Inflammatory macrophage treated with lipopolysaccharide for 4 hours (primary cell): ENCODE results near the gene NDUFB7.
"Not testable (repeated sequence)": the region's sequence is repeated elsewhere in the genome, so short reads cannot be mapped to it uniquely, and the experiment has no call there.

ENCODE experiments used
- DNase-seq: peaks from one replicate; pipeline ENCODE4 v3.0.0-alpha.2; 2020

Gene NDUFB7

DNA sequence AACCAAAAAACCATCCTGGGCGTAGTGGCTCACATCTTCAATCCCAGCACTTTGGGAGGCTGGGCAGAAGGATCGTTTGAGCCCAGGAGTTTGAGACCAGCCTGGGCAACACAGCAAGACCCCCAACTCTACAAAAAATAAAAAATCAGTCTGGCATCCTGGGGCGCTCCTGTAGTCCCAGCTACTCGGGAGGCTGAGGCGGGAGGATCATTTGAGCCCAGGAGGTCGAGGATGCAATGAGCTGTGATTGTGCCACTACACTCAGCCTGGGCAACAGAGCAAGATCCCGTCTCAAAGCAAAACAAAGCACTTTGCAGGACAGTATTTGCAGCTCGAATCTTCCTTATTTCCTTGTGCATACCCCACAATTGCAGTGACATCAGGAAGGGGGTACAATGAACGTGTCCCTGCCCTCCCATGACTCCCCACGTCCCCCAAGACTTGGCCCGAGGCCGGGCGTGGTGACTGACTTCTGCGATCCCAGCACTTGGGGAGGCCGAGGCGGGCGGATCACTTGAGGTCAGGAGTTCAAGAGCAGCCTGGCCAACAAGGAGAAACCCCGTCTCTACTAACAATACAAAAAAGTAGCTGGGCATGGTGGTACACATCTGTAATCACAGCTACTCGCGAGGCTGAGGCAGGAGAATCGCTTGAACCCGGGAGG lies 870 bp downstream of the NDUFB7 start:
- DNase-seq: no peak

DNA sequence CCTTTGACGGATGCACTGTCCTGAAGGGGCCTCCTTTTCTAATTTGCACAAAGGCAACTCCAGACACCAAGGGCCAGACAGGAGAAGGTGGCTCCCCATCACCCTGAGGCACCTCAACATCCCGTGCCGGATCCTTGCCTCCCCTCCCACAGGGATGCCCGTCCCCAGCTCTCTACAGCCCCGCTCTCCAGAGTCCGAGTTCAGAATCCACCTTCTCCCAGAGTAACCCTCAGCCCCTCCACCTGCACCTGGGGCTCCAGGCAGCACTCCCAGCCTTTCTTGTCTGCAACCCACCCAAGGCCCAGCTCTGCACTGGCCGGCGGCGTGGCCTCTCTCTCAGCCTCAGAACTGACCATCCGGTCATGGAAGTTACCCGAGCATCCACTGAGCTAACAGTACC lies 4.8 kb downstream of the NDUFB7 start:
- no peak for DNase-seq

GRCh38 chr19:14566712-14567077 lies 5.2 kb downstream of the NDUFB7 start:
- DNase-seq: no peak

DNA sequence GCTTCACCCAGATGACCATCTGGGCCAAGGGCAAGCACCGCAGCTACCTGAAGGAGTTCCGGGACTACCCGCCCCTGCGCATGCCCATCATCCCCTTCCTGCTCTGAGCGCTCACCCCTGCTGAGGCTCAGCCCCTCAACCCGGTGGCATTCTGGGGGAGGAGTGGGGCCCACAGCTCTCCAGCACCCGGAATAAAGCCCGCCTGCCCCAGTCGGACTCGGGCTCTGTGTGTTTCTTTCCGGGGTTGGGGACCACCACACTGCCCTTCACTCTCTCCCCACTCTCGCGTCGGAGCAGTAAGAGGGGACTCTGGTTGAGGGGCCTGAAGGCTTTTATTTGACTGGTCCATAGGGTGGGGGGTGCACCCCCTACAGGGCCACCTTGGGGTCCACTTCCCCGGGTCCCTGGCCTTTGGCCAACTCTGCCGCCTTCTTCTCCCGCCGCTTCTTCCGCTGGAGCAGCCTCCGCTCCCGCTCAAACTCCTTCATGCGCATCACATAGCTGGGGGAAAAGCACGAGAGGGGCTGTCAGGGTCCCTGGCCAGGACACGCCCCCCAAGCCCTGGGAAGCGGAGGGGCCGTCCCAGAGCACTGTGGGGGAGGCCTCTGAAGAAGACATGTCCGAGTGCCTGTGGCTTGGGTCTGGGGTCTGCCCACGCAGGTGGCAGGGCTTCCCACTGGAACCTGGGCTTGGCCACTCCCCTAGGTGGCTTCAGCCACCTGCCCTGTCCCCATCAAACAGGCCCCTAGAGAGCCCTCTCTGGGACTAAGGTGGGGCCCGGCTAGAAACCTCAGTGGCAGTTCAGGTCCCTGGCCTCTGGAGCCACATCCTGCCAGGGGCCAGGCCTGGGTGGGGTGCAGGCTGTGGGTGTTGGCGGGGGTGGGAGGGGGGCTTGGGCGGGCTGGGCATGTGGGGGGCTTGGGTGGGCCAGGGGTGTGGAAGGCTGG lies 5.8 kb downstream of the NDUFB7 start:
- no peak for DNase-seq

GRCh38 chr19:14565298-14565679 lies 6.6 kb downstream of the NDUFB7 start:
- no peak for DNase-seq

GRCh38 chr19:14564652-14565297 lies 7.1 kb downstream of the NDUFB7 start:
- DNase-seq: not testable (repeated sequence)

DNA sequence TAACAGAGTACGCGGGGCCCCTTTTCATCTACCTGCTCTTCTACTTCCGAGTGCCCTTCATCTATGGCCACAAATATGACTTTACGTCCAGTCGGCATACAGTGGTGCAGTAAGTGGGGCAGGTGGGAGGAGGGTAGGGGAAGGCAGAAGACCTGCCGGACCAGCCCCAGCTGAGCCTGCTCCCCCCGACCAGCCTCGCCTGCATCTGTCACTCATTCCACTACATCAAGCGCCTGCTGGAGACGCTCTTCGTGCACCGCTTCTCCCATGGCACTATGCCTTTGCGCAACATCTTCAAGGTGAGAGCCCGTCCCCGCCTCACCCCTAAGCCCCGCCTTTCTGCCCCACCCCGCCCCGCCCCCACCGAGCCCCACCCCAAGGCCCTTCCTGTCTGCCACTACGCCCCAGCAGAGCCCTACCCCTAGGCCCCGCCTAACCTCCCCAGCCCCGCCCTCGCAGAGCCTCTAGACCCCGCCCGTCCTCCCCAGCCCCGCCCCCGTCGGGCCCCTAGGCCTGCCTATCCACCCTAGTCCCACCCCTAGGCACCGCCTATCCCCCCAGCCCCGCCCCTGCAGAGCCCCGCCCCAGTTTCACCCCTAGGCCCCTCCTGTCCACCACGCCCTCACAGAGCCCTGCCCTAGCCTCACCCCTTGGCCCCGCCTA lies 7.7 kb downstream of the NDUFB7 start:
- DNase-seq: peak; percentile 36

DNA sequence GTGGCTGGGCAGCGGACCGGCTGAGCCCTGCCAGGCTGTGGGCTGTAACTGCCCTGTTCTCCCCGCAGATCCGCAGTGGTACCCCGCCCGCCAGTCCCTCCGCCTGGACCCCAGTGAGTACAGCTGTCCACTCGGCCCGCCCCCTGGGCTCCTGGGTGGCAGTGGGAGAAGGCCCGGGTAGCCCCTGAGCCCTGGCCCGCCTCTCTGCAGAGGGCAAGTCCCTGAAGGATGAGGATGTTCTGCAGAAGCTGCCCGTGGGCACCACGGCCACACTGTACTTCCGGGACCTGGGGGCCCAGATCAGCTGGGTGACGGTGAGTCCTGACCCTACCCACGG lies 8.3 kb downstream of the NDUFB7 start:
- no peak for DNase-seq

DNA sequence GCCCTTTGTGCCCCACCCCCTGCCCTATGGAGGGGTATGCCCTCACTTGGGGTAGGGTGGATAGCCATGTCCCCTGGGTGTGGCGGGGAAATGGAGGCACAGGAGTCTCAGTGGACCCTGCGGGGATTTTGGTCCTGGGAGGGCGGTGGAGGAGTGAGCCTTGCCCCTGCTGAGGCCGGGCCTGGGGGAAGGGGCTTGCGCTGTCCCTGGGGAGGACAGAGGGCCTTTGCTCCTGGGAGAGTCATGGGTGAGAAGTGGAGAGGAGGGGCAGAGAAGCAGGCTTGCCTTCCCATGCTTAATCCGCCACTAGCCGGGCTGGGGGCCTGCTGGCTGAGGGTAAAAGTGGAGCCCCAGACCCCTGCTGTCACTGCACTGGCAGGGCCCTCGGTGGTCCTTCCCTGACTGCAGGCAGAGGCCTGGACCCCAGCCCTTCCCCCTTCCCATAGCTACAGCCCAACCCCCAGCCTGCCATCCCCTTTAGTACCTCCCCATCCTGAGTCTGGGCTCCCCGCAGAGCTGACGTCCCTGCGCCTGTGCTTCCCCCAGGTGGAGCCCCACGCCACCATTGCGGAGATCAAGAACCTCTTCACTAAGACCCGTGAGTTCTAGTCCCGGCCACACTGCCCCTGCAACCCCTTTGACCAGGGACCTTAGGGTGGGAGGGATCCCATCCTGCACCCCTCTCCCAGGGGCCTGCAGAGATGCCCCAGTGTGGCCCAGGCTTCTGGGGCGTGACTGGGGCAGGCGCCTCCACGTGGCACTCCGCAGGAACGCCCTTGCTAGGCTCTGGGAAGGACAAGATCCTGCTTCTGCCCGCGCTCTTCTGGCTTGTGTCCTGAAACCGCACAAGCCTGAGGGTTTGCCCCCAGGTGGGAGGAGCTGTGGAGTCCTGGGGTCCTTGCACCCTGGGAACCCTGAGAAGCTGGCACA lies 8.9 kb downstream of the NDUFB7 start:
- DNase-seq: no peak

- no peak for DNase-seq
These were observed 10.0 kb downstream of the NDUFB7 start for GRCh38 chr19:14561847-14562351.

DNA sequence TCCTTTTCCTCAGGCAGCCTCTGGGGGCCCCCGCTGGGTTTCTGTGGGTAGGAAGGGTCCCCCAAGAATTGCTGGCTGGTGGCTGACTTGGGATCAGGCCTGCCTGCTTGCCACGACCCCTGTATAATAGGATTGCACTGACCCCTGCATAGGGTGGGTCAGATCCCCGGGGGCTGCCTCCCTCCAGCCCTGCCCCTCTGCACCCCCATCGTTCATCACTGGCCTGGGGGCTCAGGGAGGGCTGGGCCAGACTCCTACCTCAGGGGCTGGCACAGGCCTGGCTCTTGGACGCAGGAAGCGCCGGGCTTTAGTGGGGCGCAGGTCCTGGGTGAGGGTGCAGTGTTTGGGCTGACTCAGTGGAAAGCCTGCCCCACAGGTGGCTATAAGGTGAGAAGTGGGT lies 10.6 kb downstream of the NDUFB7 start:
- DNase-seq: no peak

DNA sequence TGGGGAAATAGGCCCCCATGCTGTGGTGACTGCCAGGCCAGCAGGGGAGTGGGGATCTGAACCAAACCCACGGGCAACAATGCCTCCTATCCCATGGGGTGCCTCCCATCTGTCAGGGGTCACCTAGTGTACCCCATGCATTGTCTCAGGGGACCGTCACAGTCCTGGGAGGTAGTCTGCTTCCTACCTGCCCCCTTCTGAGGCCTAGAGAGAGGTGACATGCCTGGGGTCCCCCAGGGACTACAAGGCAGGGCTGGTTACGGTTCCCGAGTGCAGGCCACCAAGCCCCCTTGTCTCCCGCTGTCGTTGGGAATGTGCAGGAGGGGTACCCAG lies 11.1 kb downstream of the NDUFB7 start:
- DNase-seq: no peak

DNA sequence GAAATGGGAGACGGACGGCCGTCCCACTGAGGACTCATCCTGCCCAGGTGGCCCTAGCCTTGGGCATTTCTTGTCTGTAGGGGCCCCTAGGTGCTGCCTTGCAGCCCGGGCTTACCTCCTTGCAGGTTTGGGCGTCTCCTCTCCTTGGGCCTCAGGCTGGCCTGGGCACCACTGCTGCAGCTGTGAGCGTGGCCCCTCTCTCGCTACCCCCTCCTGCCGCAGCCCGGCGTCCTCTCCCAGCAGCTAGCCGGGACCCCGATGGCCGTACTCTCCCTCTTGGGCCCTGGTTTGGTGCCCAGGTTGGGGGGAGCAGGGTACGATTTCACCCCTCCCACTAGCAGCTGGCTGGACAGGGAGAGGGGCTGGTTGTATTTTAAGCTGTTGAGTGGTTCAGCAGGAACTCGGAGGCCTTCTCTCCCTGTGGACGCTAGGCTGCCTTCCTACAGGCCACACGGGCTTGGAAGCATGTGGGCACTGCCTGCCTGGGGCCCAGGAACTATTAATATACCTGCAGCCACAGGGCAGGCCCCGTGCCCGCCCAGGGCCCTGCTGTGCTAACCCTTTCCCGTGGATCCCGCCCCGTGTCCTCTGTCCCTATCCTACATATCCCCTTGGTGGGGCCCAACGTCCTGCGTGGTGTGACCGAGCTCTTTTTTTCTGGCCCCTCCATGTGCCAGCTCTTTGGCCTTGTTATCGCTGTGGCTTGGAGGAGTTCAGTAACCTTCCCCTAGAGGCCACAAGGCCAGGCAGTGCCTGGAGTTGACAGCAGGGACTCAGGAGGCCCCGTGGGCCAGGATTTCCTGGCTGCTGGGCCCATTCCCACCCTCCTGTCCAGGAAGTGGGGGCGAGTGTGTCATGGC lies 11.7 kb downstream of the NDUFB7 start:
- no peak for DNase-seq

GRCh38 chr19:14558370-14559066 lies 13.3 kb downstream of the NDUFB7 start:
- no peak for DNase-seq

DNA sequence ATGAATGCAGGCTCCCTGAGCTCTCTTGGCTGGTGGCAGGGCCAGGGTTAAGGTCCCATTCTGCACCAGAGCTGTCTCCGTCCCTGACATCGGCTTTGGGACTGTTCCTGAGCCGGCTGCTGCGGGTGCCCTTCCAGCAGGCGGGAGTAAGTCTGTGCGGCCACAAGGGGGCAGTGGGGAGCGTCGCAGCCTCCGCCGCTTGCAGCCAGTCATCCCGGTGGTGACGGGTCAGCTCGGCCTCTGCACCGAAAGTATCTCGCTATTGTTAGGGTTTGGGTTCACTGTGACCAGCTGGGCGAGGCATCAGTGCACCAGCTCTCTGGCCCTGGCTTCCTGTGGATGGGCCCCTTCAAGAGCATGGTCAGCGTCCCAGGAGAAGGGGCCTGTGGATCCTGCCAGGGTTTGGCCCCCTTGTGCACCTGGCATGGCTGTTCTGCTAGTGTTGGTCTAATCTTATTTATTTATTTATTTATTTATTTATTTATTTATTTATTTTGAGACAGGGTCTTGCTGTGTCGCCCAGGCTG lies 15.1 kb downstream of the NDUFB7 start:
- peak; percentile 81 for DNase-seq

GRCh38 chr19:14555918-14556661 lies 15.8 kb downstream of the NDUFB7 start:
- no peak for DNase-seq

DNA sequence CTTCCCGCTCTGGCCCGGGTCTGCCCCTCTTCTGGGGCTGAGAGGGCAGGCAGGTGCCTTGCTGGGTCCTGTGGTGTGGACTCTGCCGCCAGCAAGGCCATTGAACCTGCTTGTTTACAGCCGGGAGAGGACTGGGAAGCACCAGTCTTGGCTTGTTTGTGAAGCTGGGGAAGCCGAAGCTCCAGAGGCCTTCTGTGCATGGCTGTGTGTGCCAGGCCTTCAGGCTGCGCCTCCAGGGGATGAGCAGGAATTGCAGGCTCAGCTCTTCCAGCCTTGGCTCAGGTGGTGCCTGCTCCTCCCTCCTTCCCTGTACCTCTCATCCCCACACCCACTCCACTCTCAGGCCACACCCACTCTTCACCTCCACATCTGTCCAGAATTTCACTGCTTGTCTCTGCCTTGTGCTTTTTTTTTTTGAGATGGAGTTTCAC lies 17.5 kb downstream of the NDUFB7 start:
- no peak for DNase-seq

GRCh38 chr19:14553939-14554243 lies 18.0 kb downstream of the NDUFB7 start:
- no peak for DNase-seq

DNA sequence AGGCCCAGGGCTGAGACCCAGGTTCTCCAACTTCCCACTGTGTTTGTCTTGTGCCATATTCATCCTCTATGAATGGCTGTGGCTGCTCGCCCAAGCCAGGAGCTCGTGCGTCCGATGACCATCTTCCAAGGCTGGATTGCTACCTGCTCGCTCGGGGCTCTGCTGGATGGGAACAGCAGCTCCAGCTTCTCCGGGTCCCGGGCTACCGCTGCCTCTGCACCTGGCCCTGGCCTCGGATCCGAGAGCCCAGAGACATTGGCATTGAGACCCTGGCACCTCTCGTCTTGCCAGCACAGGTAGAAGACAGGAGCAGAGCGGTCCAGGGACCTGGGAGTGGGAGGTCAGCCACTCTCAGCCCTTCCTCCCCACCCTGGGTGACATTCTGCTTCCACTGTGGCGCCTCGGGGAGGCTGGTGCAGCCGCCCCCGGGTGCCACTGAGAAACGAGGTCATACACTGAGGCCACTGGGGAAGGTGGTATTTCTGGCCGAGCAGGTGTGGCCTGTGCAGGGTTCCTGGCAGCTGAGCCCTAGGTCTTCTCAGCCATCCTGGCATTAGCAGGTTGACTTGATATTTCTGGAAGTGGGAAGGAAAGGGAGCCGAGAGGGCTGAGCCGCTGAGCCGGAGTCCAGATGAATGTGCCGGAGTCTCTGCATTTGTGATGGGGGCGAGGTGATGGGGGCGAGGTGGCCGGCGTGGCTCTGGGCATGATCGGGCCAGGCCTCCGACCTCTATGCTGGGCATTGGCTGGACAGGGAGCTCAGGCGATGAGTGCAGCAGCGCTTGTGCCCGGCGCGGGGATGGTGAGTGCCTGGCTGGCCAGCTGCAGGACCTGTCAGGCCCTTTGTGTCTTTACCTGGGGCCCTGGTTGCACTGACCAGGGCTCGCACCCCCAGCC lies 18.6 kb downstream of the NDUFB7 start:
- no peak for DNase-seq
